ENCODE results near the gene DNAJB11. TPM values are rescaled to one million over a fixed set of nuclear protein-coding genes. Genes with fewer than 3 reads are reported as not detected.

DNAJB11 gene
- total and polyA plus RNA-seq, 2 experiments from 2014 or later: 65.9 to 102 TPM

DNA sequence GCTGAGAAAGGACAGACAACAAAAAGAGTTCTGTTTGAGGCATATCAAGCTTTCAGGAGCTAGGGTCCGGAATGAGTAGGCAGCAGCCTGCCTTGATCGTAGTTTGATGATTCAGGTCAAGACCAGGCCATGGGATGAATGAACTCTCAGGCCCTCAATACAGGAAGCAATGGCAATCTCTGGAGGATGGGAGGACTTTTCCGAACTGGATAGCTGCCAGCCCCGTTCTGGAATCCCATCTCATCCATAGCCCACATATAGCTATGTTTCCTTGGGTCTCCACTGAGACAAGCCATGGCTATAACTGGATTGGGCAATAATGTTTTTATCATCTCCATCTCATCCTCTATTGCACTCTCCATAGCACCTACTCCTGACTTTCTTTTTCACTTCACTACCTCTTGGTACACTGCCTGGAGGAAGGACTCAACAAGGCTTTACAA is 55.1 kb downstream of the DNAJB11 start:
- Histone ChIP-seq H3K4me1 (ENCODE audit: insufficient read depth) (no peaks in the 10 kb centered on the region), H4K20me1 (ENCODE audit: insufficient read depth) (no peaks in the 10 kb centered on the region), H3K79me2 (ENCODE audit: insufficient read depth) (no peaks in the 10 kb centered on the region), H2AFZ (no peak overlapping the region), H3K36me3 (ENCODE audit: low read depth) (no peaks in the 10 kb centered on the region), H3K4me3 (no peak overlapping the region), H3K27ac (no peak overlapping the region), H3K9ac (no peak overlapping the region), H3K9me3 (ENCODE audit: low read depth) (no peaks in the 10 kb centered on the region), H3K9me2 (ENCODE audit: insufficient read depth) (no peaks in the 10 kb centered on the region), H3K27me3 (replicated peaks; ENCODE audit: insufficient read depth) (peaks cover 25% of the 10 kb centered on the region), H3F3A (ENCODE audit: insufficient read depth) (no peaks in the 10 kb centered on the region), H3K4me2 (ENCODE audit: unreplicated experiment) (no peak overlapping the region)
- no peak for DNase-seq
- in situ Hi-C loops (cut with MboI): no loop called here
- WGBS, 2 experiments (ENCODE audit: low coverage in 1 of 2, low lambda C conversion rate in 2 of 2, missing lambda C conversion rate in 2 of 2): 43 to 46% methylated on average over 4 of the region's 4 CpGs
- no peak for TF ChIP-seq EZH2phosphoT487 (IDR thresholded peaks at IDR 0.05; ENCODE audit: insufficient read depth, low read depth)

DNA sequence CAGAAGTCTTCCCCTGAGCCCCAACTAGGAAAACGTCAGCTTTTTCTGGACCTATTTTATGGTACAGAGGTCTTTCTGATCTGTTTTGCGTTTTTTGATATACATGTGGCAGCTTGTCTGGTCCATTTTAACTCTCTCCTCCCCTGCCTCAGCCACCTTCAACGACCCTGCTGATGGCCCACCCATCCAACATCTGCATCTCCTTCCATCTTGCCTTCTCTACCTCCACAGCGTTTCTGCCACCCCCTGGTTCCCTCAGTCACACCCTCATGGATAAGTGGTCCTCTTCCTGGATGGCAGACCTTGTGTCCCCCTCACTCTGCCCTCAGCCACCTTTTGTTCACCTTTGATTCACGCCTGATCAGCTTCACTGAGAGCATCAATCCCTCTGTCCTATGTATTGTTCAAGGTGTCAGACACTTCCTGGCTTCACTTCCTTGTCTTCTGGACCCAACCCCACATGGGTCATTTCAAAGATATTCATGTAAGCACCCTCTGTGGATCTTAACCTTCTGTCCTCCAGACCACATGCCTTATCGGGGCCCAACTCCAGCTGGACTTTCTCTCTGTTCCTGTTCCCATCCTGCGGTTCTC is 55.8 kb downstream of the DNAJB11 start:
- Histone ChIP-seq H2AFZ (no peak overlapping the region), H3K9ac (no peak overlapping the region), H3F3A (ENCODE audit: insufficient read depth) (no peaks in the 10 kb centered on the region), H3K4me3 (no peak overlapping the region), H3K4me1 (ENCODE audit: insufficient read depth) (no peaks in the 10 kb centered on the region), H3K36me3 (ENCODE audit: low read depth) (no peaks in the 10 kb centered on the region), H3K9me3 (ENCODE audit: low read depth) (no peaks in the 10 kb centered on the region), H3K4me2 (ENCODE audit: unreplicated experiment) (no peak overlapping the region), H3K27ac (no peak overlapping the region), H4K20me1 (ENCODE audit: insufficient read depth) (no peaks in the 10 kb centered on the region), H3K79me2 (ENCODE audit: insufficient read depth) (no peaks in the 10 kb centered on the region), H3K9me2 (ENCODE audit: insufficient read depth) (no peaks in the 10 kb centered on the region), H3K27me3 (replicated peaks; ENCODE audit: insufficient read depth) (peaks cover 25% of the 10 kb centered on the region)
- no peak for DNase-seq
- TF ChIP-seq EZH2phosphoT487 (IDR thresholded peaks at IDR 0.05; ENCODE audit: insufficient read depth, low read depth): no peak
- TF ChIP-seq EZH2 (IDR thresholded peaks at IDR 0.05; ENCODE audit: insufficient read depth, poor library complexity, severe bottlenecking): no peak
- WGBS, 2 experiments (ENCODE audit: low coverage in 1 of 2, low lambda C conversion rate in 2 of 2, missing lambda C conversion rate in 2 of 2): 40 to 41% methylated on average over 7 of the region's 7 CpGs
- in situ Hi-C loops (cut with MboI): no loop called here

DNA sequence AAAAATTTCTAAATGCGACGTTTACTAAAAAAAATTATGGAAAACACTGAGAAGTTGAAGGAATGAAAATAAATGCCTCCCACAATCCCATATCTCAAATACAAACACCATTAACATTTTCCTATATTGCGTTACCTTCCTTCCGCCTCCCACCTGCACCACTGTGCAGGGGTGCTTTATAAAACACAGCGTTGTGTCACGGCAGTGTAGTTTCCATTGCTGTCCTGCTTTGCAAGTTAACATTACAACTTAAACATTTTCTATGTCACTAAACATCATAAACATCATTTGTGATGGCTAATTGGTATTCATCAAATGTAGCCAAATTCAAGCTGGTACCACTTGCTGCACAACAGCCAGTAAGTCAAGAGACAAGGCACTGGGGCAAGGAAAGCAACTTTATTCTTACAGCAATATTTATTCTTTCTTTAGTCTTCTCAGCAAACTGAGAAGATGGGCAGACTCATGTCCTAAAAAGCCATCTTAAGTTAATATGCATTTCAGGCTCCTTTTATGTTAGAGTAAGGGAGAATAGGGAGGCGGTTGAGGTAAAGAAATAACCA is 57.4 kb downstream of the DNAJB11 start:
- TF ChIP-seq EZH2 (IDR thresholded peaks at IDR 0.05; ENCODE audit: insufficient read depth, poor library complexity, severe bottlenecking) (no peak), EZH2phosphoT487 (IDR thresholded peaks at IDR 0.05; ENCODE audit: insufficient read depth, low read depth) (no peak)
- no peak overlapping the region for H2AFZ ChIP-seq
- H3K4me3 ChIP-seq: no peak overlapping the region
- in situ Hi-C loops (cut with MboI): no loop called here
- no peaks in the 10 kb centered on the region for H3F3A ChIP-seq (ENCODE audit: insufficient read depth)
- no peaks in the 10 kb centered on the region for H3K36me3 ChIP-seq (ENCODE audit: low read depth)
- H4K20me1 ChIP-seq (ENCODE audit: insufficient read depth): no peaks in the 10 kb centered on the region
- no peak overlapping the region for H3K4me2 ChIP-seq (ENCODE audit: unreplicated experiment)
- no peaks in the 10 kb centered on the region for H3K9me2 ChIP-seq (ENCODE audit: insufficient read depth)
- H3K9me3 ChIP-seq (ENCODE audit: low read depth): no peaks in the 10 kb centered on the region
- H3K27me3 ChIP-seq (replicated peaks; ENCODE audit: insufficient read depth): peaks cover 23% of the 10 kb centered on the region
- no peaks in the 10 kb centered on the region for H3K79me2 ChIP-seq (ENCODE audit: insufficient read depth)
- no peak overlapping the region for H3K9ac ChIP-seq
- 65 to 72% methylated on average over 7 of the region's 7 CpGs for WGBS, 2 experiments (ENCODE audit: low coverage in 1 of 2, low lambda C conversion rate in 2 of 2, missing lambda C conversion rate in 2 of 2)
- H3K27ac ChIP-seq: no peak overlapping the region
- no peak for DNase-seq
- no peaks in the 10 kb centered on the region for H3K4me1 ChIP-seq (ENCODE audit: insufficient read depth)

DNA sequence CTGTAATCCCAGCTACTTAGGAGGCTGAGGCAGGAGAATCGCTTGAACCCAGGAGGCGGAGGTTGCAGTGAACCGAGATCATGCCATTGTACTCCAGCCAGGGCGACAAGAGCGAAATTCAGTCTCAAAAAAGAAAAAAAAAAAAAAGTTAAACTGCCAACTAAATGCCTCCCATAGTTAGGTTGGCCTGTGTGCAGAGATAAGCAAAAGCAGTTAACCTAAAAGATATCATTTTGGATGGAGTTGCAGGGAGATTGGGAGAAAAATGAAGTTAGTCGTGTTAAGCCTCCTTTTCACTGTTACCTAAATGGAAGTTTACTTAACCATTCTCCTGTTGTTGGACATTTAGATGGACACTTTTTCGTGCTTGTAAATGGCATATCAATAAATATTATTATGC is 58.2 kb downstream of the DNAJB11 start:
- Histone ChIP-seq H3K4me2 (ENCODE audit: unreplicated experiment) (no peak overlapping the region), H3K9me2 (ENCODE audit: insufficient read depth) (no peaks in the 10 kb centered on the region), H3K27me3 (replicated peaks; ENCODE audit: insufficient read depth) (0 out of 2 replicates have a peak, but pooled peaks cover 16% of the 10 kb centered on the region), H3K27ac (no peak overlapping the region), H3F3A (ENCODE audit: insufficient read depth) (no peaks in the 10 kb centered on the region), H3K9me3 (ENCODE audit: low read depth) (no peaks in the 10 kb centered on the region), H2AFZ (no peak overlapping the region), H3K79me2 (ENCODE audit: insufficient read depth) (no peaks in the 10 kb centered on the region), H3K9ac (no peak overlapping the region), H4K20me1 (ENCODE audit: insufficient read depth) (no peaks in the 10 kb centered on the region), H3K4me1 (ENCODE audit: insufficient read depth) (no peaks in the 10 kb centered on the region), H3K36me3 (ENCODE audit: low read depth) (no peaks in the 10 kb centered on the region), H3K4me3 (no peak overlapping the region)
- WGBS, 2 experiments (ENCODE audit: low coverage in 1 of 2, low lambda C conversion rate in 2 of 2, missing lambda C conversion rate in 2 of 2): 61 to 66% methylated on average over 7 of the region's 7 CpGs
- in situ Hi-C loops (cut with MboI): no loop called here
- TF ChIP-seq EZH2 (IDR thresholded peaks at IDR 0.05; ENCODE audit: insufficient read depth, poor library complexity, severe bottlenecking) (no peak), EZH2phosphoT487 (IDR thresholded peaks at IDR 0.05; ENCODE audit: insufficient read depth, low read depth) (no peak)
- DNase-seq: no peak

Data from GM23248 (cell line).